ENCODE data around the gene PTTG1IP.
A peak's percentile ranks its signal among the peaks of the same experiment; 100 is the strongest.

Gene PTTG1IP

DNA sequence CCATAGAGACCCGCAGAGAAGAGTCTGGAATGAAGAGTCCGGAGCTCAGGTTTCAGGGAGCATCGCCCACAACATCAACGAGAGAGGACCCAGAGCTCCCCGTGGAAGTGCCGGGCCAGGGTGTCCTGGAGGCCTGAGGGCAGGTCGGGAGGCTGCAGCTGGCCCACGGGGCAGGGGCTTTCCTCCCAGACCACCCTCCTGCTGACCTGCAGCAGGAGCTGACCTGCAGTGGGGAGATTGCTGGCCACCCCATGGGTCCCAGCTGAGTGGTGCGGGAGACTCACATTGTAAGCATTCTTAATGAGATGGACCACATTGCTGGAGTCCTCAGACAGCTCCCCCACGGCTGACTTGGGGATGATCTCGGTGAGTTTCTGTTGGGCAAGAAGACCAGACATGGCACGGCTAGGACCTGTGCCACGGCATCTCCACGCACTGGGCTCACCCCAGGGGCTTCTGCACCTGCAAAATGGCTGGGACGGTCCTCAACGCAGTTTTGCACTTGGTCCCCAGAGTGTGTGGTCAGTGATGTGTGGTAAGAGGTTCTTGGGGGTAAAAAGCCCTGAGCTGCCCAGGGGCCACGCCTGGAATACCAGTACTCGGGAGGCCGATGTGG is 21.3 kb upstream of the PTTG1IP start:
- no peak for DNase-seq

DNA sequence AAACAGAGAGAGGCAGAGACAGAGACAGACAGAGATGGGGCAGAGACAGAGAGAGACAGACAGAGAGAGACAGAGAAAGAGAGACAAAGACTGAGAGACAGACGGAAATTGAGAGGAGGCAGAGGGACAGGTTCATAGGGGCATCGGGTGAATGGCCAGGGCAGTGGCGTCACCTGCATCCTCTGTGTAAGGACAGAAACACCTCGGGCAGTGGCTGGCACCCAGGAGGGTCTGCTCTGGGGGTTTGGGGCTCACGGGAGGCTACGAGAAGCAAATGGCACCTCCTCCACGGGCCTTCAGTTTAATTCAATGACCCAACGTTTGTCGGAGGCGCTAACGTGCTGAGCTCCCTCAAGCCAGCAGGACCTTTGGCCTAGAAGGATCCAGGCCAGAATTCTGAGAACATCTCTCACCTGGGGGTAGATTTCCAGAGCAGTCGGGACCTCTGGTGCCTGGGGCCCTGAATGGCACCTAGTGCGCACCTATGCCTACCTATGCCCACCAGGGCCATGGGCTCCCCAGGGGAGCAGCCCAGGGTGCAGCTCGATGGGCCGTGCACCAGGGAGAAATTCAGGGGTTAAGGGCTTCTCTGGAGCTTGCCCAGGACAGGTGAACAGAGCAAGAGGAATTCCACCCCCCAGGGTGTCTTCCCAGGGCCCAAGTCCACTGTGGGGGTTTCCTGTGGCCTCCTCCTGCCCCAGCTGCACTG is 20.6 kb upstream of the PTTG1IP start:
- DNase-seq = no peak

DNA sequence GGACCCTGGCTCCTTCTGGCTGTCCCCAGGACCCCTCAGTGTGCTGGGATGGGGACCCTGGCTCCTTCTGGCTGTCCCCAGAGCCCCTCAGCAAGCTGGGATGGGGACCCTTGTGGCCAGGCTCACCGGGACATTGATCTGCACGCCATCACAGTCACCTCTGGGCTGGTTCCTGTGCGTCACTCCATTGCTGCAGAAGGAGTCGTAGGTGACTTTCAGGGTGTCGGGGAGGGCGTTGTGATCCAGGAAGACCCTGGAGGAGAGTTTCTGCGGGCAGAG is 19.7 kb upstream of the PTTG1IP start:
- DNase-seq = no peak

DNA sequence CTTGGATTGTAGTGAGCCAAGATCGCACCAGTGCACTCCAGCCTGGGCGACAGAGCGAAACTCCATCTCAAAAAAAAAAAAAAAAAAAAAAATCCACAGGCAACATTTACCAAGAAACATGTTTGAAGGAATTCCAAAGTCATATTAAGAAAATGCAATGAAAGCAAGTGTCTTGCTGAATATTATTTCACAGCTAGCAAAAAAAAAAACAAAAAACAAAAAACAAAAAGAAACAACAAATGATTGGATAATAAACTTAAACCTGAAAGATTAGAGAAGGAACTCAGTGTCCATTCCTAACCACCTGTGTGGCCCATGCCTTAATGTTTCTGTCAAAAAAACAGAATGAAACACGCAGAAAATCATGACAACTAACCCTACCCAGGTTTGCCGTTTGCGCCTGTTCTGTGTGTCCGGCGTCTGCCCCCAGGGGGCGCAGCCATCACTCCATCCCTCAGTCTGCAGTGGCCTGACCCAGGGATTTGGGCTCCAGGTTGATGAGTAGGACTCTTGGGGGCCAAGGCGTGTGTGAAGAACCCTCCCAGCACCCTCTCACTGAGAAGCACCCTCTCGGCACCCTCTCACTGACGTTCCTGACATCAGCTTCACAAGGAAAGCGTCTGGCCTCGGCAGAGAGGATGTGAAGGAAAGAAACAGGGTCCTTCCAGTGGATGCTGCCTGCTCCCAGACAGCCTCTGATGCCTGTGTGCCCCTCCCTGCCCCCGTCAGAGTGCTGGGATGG is 19.2 kb upstream of the PTTG1IP start:
- peak; percentile 92 for DNase-seq

DNA sequence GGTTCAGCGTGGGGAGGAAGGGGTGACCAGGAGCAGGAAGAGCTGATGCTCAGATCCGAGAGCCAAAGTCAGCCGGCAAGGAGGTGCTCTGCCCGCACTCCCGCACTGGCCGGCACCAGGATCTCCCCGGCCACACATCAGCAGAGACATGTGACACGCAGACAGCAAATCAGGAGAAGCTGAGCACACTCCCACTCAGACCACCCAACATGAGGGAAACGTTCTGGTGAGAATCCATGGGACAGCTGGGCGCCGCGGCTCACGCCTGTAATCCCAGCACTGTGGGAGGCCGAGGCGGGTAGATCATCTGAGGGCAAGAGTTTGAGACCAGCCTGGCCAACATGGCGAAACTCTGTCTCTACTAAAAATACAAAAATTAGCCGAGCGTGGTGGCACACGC is 18.6 kb upstream of the PTTG1IP start:
- DNase-seq = no peak

DNA sequence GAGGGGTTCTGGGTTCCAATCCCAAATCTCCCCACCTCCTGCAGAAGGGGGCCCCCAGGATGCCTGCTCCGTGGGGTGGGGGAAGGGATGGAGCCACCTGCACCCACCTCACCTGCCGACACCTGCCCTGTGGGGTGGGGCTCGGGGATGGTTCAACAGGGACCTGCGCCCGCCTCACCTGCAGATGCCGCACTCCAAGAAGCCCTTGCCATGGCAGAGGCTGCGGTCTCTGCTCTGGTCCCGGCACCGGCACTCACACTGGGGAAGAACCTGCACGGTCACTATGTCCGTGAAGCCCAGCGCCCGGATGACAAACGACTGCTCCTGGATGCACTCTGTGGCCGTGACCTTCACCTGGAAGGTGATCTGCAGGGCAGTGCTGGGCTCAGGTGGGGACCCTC is 18.1 kb upstream of the PTTG1IP start:
- no peak for DNase-seq

DNA sequence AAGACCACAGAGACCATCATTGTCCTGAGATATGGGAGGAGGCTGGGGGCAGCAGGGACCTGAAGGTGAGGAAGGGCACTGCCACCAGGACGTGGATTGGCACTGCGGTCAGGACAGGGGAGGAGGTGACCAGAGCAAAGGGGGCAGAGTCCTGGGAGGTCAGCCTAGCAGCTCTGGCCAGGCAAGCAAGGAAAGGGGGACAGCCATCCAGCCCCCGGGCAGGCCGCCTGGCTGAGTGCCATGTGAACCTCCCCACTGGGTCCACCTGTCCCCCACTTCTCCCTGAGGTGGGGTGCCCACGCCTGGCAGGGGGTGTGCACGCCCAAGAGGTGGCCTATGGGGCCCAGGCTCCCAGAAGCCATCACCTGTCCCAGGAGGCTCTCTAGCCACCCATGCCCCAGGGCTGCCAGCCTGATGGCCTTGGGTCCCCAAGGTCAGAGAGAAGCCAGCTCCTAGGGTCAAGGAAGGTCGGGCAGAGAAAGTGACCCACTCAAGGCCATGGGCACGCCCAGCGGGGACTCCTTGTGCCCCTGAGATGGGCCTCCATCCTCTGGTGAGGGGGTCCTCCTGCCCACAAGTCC is 17.6 kb upstream of the PTTG1IP start:
- no peak for DNase-seq

DNA sequence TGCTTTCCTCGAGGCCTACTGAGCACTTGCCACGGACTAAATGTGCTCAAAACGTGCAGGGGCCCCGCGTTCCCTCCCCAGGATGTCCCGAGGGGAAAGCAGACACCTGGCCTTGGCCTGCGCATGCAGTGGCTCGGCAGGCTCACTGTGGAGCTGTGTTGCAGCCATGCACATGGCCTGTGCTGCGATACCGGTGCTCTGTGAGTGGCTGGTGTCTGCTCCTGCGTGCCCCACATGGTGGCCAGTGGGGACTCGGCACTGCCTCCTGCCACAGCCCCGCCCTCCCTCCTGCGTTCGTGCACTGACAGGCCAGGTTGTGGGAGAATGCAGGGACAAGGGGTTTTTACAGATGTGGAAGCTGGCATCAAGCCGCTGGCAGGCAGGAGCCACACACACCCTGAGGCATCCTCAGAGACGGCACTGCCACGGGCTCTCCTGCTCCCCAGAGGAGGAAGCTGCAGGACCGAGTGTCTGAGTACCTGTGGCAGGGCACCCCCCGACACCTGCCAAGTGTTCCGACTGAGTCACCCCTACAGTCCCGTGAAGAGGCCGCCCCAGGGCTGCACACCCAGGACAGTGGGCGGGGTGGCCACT is 16.9 kb upstream of the PTTG1IP start:
- DNase-seq = no peak

DNA sequence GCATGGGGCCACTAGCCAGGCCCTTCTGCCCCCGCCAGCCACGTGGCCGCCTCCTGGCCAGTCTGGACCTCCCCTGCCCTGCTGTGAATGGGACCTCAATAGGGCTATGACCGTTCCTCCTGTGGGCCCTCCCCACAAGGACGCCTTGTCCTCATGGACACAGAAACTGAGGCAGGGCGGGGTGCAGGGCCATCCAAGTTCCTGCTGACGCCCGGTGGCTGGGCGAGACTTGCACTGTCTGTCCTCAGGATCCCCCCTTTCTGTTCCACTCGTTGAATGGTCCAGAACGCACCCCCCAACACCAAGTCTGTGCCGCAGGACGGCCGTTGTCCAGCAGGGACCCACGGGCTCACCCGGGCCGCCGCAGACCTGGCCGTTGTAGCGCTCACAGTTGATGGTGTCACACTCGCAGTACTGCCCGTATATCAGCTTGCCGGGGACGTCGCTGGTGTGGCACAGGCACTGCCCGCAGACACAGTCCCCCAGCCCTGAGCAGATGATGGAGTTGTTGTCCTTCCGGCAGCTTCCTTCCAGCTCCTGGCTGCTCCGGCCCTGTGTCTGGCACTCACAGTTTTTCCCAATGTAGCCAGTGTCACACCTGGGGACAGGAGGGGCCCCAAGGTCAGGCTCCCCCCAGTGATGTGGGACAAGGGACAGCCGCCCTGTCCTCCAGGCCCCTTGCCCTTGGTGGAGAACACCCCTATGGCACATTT is 16.3 kb upstream of the PTTG1IP start:
- no peak for DNase-seq

DNA sequence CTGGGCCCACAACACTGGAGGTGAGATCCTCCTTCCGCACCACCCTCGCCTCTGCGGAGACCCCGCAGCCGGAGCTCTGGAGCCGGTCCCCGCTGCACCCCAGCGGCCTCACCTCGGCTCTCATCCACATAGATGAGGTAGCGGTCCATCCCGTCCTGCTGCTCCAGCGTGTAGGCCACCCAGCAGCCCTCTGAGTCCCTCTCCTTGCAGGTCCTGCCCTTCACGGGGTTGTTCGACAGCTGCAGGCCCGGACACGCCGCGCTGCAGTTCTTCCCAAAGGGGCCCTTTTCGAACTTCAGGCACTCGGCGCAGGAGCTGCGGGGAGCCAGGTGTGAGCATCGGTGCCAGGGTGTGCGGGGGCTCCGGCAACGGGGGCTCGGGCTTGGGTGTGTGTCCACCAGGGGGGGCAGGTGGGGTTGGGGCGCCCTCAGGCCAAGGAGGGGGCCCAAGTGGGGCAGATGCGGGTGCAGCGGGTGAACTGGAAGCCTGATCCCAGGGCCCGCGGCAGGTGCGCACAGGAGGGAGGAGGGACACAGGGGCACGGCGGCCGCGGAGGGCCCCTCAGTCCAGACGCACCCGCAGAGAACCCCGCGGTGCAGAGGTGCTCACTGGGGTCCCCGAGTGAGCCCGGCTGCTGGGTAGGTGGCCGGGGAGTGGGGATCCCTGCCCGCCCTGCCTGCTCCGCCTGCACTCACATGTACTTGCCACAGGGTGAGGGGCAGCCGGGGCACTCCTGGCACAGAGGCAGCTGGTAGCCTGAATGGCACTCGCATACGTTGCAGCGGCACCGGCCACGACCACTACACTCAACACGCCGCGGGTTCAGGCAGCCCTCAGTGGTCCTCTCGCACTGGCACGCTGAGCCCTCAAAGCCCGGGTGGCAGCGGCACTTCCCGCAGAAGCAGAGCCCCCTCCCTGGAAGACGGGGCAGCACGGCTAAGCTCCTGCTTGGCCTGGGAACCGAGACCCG is 15.4 kb upstream of the PTTG1IP start:
- no peak for DNase-seq

DNA sequence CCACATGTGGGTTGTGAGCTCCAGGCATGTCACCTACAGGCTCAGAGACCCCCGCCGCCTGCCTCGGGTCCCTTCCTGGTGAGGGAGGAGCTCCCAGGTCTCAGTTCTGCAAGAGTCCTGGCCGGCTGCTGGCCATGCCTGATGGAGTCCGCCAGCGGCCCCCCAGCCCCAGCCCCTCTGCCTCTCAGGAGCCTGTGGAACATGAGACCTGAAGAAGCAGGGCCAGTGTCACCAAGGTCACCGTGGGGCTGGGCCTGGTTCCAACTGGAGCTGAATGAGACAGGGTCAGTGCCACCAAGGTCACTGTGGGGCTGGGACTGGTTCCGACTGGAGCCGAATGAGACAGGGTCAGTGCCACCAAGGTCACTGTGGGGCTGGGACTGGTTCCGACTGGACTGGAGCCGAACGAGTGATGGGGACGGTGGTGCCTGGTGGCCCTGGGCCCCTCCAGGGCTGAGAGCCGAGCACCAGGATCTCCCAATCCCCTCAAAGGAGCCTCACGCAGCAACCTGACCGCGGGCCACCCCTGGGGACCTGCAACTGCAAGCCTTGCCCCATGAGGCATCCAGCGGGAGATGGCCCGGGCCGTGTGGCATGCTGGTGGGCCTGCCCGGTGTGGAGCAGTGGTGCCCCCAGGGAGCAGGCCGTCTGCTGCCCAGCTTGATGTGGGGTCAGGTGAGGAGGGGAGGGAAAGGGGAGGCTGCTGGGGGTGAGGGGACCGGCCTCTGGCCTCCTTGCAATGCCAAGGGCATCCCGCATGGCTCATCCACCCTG is 14.5 kb upstream of the PTTG1IP start:
- DNase-seq = no peak

DNA sequence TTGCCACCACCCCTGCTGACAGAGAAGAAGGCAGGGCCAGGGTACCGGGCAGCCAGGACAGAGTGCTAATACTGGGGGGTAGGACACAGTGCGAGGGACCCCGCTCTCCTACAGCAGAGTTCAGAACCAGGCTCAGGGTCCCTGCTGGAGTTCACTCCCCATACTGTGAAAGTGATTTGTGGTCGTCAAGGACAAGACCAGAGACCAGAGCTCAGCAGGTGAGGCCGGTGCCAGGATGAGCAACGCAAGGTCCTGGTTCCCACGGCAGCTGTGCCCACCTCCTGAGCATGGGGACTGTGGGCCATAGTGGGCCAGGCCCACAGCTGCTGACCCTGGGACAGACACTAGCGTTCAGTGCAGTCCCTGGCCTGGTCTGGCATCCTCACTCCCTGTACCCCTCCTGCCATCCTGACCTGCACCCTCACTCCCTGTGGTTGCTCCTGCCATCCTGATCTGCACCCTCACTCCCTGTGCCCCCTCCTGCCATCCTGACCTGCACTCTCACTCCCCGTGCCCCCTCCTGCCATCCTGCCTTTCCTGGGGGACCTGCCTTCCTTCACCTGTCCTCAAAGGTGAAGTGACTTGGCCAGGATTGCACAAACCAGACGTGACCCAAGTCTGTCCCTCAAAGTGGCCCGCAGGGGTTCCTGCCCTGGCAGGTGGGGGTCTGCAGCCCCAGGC is 13.8 kb upstream of the PTTG1IP start:
- DNase-seq = no peak

DNA sequence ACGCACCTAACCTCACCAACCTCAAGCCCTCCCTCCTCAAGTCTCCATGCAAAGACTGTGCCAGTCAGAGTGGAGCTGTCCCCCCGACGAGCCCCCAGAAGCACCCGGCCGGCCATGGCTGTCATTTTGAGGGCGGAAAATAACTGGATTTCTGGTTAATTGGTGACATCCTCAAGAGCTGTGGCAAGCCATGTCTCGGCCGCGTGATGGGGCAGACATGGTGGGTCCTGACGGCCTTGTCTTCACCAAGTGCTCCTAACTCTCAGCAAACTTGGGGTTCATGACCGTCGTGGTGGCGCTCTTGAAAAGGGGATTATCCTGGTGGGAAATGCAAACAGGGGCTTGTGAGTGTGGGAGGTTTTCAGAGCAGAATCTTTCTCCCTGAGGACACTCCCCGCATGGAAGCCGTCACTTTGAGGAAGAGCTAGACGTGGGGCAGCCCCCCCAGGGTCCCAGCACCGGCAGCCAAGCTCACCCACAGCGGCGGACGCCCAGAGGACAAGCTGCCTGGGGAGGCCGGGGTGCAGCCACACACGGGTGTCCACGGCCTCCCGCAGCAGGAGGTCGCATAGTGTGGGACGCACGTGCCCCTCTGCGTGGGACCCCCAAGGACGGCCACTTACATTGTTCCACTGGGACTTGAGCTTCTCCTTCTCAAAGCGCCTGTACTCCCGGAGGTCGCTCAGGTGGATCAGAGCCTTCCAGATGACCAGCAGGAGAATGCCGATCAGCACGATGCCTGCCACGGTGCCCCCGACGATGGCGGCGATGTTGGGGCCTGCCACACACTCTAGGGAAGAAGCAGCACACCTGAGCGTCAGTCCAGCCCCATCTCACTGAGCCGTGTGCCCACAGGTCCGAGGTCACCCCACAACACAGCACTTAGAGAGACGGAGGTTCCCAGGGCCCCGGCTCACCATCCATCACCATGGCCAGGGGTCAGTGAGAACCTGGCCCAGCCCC is 12.9 kb upstream of the PTTG1IP start:
- no peak for DNase-seq

DNA sequence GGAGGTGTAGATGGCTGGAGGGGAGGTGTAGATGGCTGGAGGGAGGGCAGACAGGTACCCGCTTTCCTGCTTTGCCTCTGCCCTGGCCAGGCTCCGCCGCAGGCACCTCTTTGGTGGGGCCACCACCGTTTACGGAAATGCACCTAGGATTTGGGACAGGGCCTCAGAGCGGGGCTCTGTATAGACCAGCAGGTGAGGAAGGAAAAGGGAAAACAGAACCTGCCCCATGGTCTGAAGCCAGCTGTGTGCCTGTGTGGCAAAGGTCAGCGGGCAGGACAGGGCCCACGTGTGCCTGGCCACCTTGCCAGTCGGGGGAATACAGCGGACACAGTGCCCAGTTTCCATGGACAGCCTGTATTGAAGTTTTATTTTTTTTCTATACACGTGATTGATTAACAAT is 12.1 kb upstream of the PTTG1IP start:
- no peak for DNase-seq

DNA sequence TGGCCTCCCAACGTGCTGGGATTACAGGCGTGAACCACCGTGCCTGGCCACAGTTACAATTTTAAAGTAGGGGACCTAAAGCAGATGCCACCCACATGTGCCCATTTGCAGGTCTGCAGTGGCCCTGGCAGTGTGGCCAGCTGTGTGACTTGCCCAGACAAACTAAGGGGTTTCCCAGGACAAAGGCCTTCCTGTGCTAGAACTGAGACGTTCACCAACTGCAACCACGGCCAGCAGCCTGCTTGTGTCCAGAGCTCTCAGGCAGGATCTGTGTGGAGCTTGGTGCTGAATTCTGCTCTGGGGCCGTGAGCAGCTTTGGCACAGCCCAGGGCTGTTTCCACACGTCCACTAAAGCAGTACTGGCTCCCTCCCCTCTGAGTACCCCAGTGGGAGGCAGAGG is 10.6 kb upstream of the PTTG1IP start:
- DNase-seq = no peak

DNA sequence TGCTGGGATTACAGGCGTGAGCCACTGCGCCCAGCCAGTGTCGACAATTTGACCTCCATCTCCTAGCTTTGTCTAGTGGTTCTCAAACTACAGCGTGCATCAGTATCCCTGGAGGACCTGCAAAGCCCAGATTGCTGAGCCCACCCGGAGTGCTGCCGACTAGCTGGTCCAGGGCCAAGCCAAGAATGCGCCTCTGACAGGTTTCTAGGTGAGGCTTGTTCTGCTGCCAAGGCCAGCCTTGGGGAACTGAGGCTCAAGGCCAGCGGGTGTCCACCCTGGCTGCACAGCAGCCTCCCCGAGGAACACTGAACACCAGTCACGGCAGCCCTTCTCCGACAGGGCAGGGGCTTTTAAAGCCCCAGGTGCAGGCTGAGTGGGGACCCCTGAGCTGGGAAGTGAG is 9.8 kb upstream of the PTTG1IP start:
- no peak for DNase-seq

DNA sequence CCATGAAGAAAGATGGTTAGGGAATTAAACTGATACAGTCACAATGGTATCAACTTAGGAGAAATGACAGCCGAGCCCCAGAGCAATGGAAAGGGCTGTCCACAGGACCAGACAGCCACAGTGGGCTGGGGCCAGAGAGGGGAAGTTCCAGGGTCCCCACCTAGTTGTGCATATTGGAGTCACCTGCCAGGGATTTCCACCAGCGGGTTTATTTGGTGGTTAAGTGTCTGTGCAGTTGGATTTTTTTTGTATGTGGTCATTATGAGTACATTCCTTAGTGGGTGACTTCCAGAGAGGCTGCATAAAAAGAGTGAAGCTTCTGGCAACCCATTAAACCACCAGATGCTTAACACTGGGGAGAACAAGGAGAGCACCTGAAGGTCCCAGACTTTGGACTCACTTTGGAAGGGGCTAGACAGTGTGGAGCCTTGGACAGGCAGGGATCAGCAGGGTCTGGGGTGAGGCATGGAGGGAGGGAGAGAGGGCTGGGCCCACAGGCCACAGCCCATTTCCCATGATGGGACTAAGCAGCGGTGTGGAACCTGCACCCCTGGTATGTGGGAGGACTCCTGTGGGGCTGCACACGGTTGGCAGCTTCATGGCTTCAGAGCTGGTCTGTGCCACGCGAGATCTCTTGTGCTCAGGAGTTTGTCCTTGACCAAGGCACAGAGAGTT is 7.8 kb upstream of the PTTG1IP start:
- no peak for DNase-seq

DNA sequence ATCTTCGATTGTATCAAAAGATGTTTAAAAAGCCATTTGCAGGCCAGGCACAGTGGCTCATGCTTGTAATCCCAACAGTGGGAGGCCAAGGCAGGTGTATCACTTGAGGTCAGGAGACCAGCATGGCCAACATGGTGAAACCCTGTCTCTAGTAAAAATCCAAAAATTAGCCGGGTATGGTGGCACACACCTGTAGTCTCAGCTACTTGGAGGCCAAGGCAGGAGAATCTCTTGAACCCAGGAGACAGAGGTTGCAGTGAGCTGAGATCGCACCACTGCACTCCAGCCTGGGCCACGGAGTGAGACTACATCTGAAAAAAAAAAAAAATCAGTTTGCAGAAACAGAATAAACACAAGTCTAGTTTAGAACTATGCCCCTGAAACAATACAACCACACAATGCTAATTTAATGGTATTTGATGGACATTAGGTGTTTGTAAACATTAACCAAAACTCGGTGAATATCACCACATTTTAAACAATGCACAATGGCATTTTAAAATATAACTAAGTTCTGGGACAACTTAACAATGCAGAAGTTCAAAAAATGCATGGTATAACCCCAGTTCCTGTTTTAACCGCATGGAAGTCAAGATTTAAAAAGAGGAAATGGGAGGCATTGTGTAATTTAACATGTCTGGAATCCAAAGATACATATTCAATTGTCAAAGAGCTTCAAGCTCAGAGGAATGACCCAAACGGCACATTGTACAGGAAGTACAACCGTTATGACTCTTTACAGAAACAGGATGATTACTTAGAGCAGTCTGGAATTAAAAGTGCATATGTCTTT is 7.1 kb upstream of the PTTG1IP start:
- DNase-seq = no peak
